Measurements from ENCODE around the gene GRIK2. TPM values are rescaled to one million over a fixed set of nuclear protein-coding genes. Genes with fewer than 3 reads are reported as not detected.

Gene GRIK2
- total and polyA plus RNA-seq, 2 donors (not counting 3 experiments of a cell fraction or from before 2014, with no cell fraction given), result not detected

- no peaks in the 10 kb centered on the region for H3K9me1 ChIP-seq (replicated peaks; ENCODE audit: control insufficient read depth, extremely low read depth, insufficient read depth, low read length)
- intact Hi-C loops (cut with micrococcal nuclease) (no loop called here), dilution Hi-C loops (cut with MboI; ENCODE audit: extremely low pct_ligation_motif_present, low sequenced_read_pairs) (no loop called here)
- FAIRE-seq (no peak), DNase-seq (ENCODE audit: low read depth, low spot score) (no peak)
- POLR2A ChIA-PET, result no interaction called here
- no peaks in the 10 kb centered on the region for H3K79me2 ChIP-seq (ENCODE audit: control insufficient read depth, insufficient read depth, low read length)
- no peaks in the 10 kb centered on the region for H3K4me1 ChIP-seq (ENCODE audit: control insufficient read depth, extremely low read depth, insufficient read depth, low read length)
- H3K9me3 ChIP-seq (replicated peaks; ENCODE audit: control insufficient read depth, insufficient read depth, low read length), result no peaks in the 10 kb centered on the region
- H3K4me3 ChIP-seq (replicated peaks in 1 of 3; ENCODE audit: insufficient read depth in 1 of 3, low read depth in 1 of 3, low read length in 3 of 3), result no peak overlapping the region
- TF ChIP-seq GATA2 (IDR thresholded peaks at IDR 0.05; ENCODE audit: insufficient read depth, insufficient read length, low read depth, low read length), result no peak
- TF ChIP-seq MAX (IDR thresholded peaks at IDR 0.05; ENCODE audit: insufficient read depth, insufficient read length), result no peak
- TF ChIP-seq MYC (IDR thresholded peaks at IDR 0.05; ENCODE audit: low read depth, low read length), result no peak
- no peak for TF ChIP-seq JUN (IDR thresholded peaks at IDR 0.05; ENCODE audit: borderline replicate concordance, insufficient read depth, insufficient read length, low read depth)
- no peak for TF ChIP-seq CTCF (IDR thresholded peaks at IDR 0.05; ENCODE audit: extremely low read depth in 1 of 2, insufficient read depth in 1 of 2, low read depth in 1 of 2, low read length in 2 of 2)
- no peak for TF ChIP-seq POLR2AphosphoS5 (IDR thresholded peaks at IDR 0.05; ENCODE audit: insufficient read depth, low read depth, low read length)
- no peak for TF ChIP-seq EZH2 (IDR thresholded peaks at IDR 0.05; ENCODE audit: borderline replicate concordance, low read depth, low read length, severe bottlenecking)
- TF ChIP-seq POLR2A (IDR thresholded peaks at IDR 0.05; ENCODE audit: low read depth, low read length), result no peak
- TF ChIP-seq FOS (IDR thresholded peaks at IDR 0.05; ENCODE audit: borderline replicate concordance, insufficient read depth, low read length), result no peak
- no peaks in the 10 kb centered on the region for H3K27me3 ChIP-seq (ENCODE audit: control insufficient read depth in 2 of 2, insufficient read depth in 2 of 2, low read length in 2 of 2)
- H3K27ac ChIP-seq (ENCODE audit: insufficient read depth, low read depth, low read length), result no peak overlapping the region
- H3K4me2 ChIP-seq (ENCODE audit: insufficient read depth, low read length), result no peak overlapping the region
- CTCF ChIA-PET, result no interaction called here
- no peak overlapping the region for H2AFZ ChIP-seq (ENCODE audit: low read depth, low read length)
- no TSS peak for BruUV-seq (replicated peaks)
- H3K36me3 ChIP-seq (ENCODE audit: control insufficient read depth in 2 of 2, extremely low read depth in 1 of 2, insufficient read depth in 2 of 2, low read length in 2 of 2), result no peaks in the 10 kb centered on the region
- H4K20me1 ChIP-seq (replicated peaks; ENCODE audit: control insufficient read depth, extremely low read depth, insufficient read depth, low read length), result no peaks in the 10 kb centered on the region
- H3K9ac ChIP-seq (replicated peaks; ENCODE audit: extremely low read depth, insufficient read depth, low read length), result no peak overlapping the region
These were observed 406.0 kb downstream of the GRIK2 start for GRCh38 chr6:101799531-101799930.

Measured in endothelial cell of umbilical vein (primary cell).